HepG2 (cell line): ENCODE data around the gene ITIH3. TPM values are rescaled to one million over a fixed set of nuclear protein-coding genes. Genes with fewer than 3 reads are reported as not detected.

Source experiments
- FOSL2 ChIP-seq: sonication (generic); formaldehyde crosslinking; IDR thresholded peaks from 2 replicates; pipeline ENCODE4 v1.4.0; 2020; ENCODE audit warnings: missing genetic modification reagents
- FOXA3 ChIP-seq: IDR thresholded peaks from 2 replicates; pipeline ENCODE4 v1.6.1; 2016; ENCODE audit warnings: missing genetic modification reagents, missing compliant biosample characterization
- MEIS2 ChIP-seq: sonication (generic); formaldehyde crosslinking; IDR thresholded peaks from 2 replicates; pipeline ENCODE4 v1.9.0; 2021; ENCODE audit warnings: mild to moderate bottlenecking, missing genetic modification reagents
- NR3C1 ChIP-seq: sonication (generic); formaldehyde crosslinking; IDR thresholded peaks from 2 replicates; pipeline ENCODE4 v1.4.0; 2020; ENCODE audit warnings: missing genetic modification reagents
- POGZ ChIP-seq: sonication (generic); formaldehyde crosslinking; IDR thresholded peaks from 2 replicates; pipeline ENCODE4 v1.4.0; 2020; ENCODE audit warnings: mild to moderate bottlenecking, missing genetic modification reagents
- SP5 ChIP-seq: IDR thresholded peaks from 2 replicates; pipeline ENCODE4 v1.6.1; 2016; ENCODE audit warnings: low read depth, borderline replicate concordance
- TAF1 ChIP-seq: sonication (generic); formaldehyde crosslinking; IDR thresholded peaks from 2 replicates; pipeline ENCODE4 v1.4.0; 2020; ENCODE audit warnings: missing genetic modification reagents
- ZNF224 ChIP-seq: sonication (generic); formaldehyde crosslinking; IDR thresholded peaks from 2 replicates; pipeline ENCODE4 v1.5.0; 2020; ENCODE audit warnings: mild to moderate bottlenecking, missing genetic modification reagents
- ZNF337 ChIP-seq: sonication (generic); formaldehyde crosslinking; IDR thresholded peaks from 2 replicates; pipeline ENCODE4 v1.5.1; 2020; ENCODE audit warnings: missing genetic modification reagents, low read depth, mild to moderate bottlenecking, borderline replicate concordance
- ZNF484 ChIP-seq: sonication (generic); formaldehyde crosslinking; IDR thresholded peaks from 2 replicates; pipeline ENCODE4 v1.5.1; 2020; ENCODE audit warnings: mild to moderate bottlenecking, low read depth, missing genetic modification reagents, borderline replicate concordance
- polyA plus RNA-seq, 8 experiments: library from polyadenylated mRNA; depleted of rRNA in 3 of 8; stranded (reverse) in 7 of 8; unstranded in 1 of 8; fragments of >200 nt; fragmentation: Illumina TruSeq in 4 of 8; extraction: Trizol in 4 of 8; gene quantifications; 2 replicates each; pipeline versions ENCODE4 v1.2.1 to v1.2.3, GENCODE V29; 2011 to 2016; ENCODE audit warnings: low read depth in 4 of 8, missing spikeins in 1 of 8, mixed read lengths in 1 of 8; ENCODE audit not compliant: insufficient read depth in 1 of 8
- total RNA-seq, 5 experiments: library from RNA; depleted of rRNA; stranded (reverse); fragments of >200 nt; fragmentation: Illumina TruSeq; extraction: Trizol; gene quantifications; 2 replicates each; pipeline ENCODE4 v1.2.3, GENCODE V29; 2016; ENCODE audit warnings: low read depth in 1 of 5
- TF ChIP-seq, protein P1 (sequence below): sonication (generic); formaldehyde crosslinking; IDR thresholded peaks from 2 replicates; pipeline ENCODE4 v1.4.0; 2020; ENCODE audit warnings: missing genetic modification reagents, borderline replicate concordance
- TF ChIP-seq, protein P2 (sequence below): sonication (generic); formaldehyde crosslinking; IDR thresholded peaks from 2 replicates; pipeline ENCODE4 v1.4.0; 2020; ENCODE audit warnings: missing genetic modification reagents, low read depth, mild to moderate bottlenecking, borderline replicate concordance
- TF ChIP-seq, protein P3 (sequence below): sonication (generic); formaldehyde crosslinking; IDR thresholded peaks from 2 replicates; pipeline ENCODE4 v1.5.1; 2020; ENCODE audit warnings: mild to moderate bottlenecking, missing genetic modification reagents, moderate library complexity
- TF ChIP-seq, protein P4 (sequence below): sonication (generic); formaldehyde crosslinking; IDR thresholded peaks from 2 replicates; pipeline ENCODE4 v1.4.0; 2020; ENCODE audit warnings: missing genetic modification reagents
- TF ChIP-seq, protein P5 (sequence below): conservative IDR thresholded peaks from 2 replicates; pipeline ENCODE4 v1.6.1; 2018; ENCODE audit warnings: missing genetic modification reagents

Gene ITIH3
- total and polyA plus RNA-seq, 2 of the 13 experiments (the other 11 are each of a cell fraction or from before 2014, with no cell fraction given): 105 to 632 TPM

DNA sequence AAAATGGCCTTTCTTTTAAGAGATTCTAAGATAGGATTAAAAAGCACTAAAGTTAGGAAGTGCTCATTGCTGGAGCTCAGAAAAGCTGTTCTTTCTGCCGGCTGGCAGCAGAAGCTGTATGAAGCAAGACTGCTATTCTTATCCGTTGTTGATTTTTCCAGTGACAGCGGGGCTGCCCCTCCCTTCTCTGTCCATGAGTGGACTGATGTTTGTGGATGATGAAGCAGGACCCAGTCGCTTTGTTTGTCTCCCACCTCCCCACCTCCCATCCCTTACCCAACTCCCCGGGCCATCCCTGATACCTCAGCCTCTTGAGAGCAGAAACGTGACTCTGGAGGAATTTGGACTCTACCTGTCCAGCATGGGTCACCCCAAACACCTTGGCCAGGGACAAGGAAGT is 50.6 kb downstream of the ITIH3 start (continued):
- TF ChIP-seq, protein P1, sequence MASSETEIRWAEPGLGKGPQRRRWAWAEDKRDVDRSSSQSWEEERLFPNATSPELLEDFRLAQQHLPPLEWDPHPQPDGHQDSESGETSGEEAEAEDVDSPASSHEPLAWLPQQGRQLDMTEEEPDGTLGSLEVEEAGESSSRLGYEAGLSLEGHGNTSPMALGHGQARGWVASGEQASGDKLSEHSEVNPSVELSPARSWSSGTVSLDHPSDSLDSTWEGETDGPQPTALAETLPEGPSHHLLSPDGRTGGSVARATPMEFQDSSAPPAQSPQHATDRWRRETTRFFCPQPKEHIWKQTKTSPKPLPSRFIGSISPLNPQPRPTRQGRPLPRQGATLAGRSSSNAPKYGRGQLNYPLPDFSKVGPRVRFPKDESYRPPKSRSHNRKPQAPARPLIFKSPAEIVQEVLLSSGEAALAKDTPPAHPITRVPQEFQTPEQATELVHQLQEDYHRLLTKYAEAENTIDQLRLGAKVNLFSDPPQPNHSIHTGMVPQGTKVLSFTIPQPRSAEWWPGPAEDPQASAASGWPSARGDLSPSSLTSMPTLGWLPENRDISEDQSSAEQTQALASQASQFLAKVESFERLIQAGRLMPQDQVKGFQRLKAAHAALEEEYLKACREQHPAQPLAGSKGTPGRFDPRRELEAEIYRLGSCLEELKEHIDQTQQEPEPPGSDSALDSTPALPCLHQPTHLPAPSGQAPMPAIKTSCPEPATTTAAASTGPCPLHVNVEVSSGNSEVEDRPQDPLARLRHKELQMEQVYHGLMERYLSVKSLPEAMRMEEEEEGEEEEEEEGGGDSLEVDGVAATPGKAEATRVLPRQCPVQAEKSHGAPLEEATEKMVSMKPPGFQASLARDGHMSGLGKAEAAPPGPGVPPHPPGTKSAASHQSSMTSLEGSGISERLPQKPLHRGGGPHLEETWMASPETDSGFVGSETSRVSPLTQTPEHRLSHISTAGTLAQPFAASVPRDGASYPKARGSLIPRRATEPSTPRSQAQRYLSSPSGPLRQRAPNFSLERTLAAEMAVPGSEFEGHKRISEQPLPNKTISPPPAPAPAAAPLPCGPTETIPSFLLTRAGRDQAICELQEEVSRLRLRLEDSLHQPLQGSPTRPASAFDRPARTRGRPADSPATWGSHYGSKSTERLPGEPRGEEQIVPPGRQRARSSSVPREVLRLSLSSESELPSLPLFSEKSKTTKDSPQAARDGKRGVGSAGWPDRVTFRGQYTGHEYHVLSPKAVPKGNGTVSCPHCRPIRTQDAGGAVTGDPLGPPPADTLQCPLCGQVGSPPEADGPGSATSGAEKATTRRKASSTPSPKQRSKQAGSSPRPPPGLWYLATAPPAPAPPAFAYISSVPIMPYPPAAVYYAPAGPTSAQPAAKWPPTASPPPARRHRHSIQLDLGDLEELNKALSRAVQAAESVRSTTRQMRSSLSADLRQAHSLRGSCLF (CRISPR knock-in tag): no peak
- TF ChIP-seq MEIS2 (CRISPR knock-in tag) (0 out of 2 replicates have a peak, but pooled peaks have one; percentile 27), NR3C1 (CRISPR knock-in tag) (no peak), FOSL2 (peak; percentile 52), FOXA3 (CRISPR knock-in tag) (peak; percentile 89), ZNF484 (no peak), TAF1 (no peak), ZNF224 (CRISPR knock-in tag) (no peak), SP5 (peak; percentile 72; the same call in 1 of the 2 replicates), POGZ (CRISPR knock-in tag) (0 out of 2 replicates have a peak, but pooled peaks have one; percentile 26), ZNF337 (CRISPR knock-in tag) (no peak)
- TF ChIP-seq, protein P2, sequence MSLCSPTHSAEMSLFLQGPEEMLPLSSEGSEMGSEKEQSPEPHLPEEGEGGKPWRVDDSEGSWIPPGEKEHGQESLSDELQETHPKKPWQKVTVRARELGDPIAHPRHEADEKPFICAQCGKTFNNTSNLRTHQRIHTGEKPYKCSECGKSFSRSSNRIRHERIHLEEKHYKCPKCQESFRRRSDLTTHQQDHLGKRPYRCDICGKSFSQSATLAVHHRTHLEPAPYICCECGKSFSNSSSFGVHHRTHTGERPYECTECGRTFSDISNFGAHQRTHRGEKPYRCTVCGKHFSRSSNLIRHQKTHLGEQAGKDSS: no peak
- TF ChIP-seq, protein P3, sequence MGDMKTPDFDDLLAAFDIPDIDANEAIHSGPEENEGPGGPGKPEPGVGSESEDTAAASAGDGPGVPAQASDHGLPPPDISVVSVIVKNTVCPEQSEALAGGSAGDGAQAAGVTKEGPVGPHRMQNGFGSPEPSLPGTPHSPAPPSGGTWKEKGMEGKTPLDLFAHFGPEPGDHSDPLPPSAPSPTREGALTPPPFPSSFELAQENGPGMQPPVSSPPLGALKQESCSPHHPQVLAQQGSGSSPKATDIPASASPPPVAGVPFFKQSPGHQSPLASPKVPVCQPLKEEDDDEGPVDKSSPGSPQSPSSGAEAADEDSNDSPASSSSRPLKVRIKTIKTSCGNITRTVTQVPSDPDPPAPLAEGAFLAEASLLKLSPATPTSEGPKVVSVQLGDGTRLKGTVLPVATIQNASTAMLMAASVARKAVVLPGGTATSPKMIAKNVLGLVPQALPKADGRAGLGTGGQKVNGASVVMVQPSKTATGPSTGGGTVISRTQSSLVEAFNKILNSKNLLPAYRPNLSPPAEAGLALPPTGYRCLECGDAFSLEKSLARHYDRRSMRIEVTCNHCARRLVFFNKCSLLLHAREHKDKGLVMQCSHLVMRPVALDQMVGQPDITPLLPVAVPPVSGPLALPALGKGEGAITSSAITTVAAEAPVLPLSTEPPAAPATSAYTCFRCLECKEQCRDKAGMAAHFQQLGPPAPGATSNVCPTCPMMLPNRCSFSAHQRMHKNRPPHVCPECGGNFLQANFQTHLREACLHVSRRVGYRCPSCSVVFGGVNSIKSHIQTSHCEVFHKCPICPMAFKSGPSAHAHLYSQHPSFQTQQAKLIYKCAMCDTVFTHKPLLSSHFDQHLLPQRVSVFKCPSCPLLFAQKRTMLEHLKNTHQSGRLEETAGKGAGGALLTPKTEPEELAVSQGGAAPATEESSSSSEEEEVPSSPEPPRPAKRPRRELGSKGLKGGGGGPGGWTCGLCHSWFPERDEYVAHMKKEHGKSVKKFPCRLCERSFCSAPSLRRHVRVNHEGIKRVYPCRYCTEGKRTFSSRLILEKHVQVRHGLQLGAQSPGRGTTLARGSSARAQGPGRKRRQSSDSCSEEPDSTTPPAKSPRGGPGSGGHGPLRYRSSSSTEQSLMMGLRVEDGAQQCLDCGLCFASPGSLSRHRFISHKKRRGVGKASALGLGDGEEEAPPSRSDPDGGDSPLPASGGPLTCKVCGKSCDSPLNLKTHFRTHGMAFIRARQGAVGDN (CRISPR knock-in tag): peak; percentile 17; the same call in 1 of the 2 replicates
- TF ChIP-seq, protein P4, sequence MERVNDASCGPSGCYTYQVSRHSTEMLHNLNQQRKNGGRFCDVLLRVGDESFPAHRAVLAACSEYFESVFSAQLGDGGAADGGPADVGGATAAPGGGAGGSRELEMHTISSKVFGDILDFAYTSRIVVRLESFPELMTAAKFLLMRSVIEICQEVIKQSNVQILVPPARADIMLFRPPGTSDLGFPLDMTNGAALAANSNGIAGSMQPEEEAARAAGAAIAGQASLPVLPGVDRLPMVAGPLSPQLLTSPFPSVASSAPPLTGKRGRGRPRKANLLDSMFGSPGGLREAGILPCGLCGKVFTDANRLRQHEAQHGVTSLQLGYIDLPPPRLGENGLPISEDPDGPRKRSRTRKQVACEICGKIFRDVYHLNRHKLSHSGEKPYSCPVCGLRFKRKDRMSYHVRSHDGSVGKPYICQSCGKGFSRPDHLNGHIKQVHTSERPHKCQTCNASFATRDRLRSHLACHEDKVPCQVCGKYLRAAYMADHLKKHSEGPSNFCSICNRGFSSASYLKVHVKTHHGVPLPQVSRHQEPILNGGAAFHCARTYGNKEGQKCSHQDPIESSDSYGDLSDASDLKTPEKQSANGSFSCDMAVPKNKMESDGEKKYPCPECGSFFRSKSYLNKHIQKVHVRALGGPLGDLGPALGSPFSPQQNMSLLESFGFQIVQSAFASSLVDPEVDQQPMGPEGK (CRISPR knock-in tag): peak; percentile 62
- TF ChIP-seq, protein P5, sequence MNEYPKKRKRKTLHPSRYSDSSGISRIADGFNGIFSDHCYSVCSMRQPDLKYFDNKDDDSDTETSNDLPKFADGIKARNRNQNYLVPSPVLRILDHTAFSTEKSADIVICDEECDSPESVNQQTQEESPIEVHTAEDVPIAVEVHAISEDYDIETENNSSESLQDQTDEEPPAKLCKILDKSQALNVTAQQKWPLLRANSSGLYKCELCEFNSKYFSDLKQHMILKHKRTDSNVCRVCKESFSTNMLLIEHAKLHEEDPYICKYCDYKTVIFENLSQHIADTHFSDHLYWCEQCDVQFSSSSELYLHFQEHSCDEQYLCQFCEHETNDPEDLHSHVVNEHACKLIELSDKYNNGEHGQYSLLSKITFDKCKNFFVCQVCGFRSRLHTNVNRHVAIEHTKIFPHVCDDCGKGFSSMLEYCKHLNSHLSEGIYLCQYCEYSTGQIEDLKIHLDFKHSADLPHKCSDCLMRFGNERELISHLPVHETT (CRISPR knock-in tag): 0 out of 2 replicates have a peak, but pooled peaks have one; percentile 25
